Measurements from ENCODE around the gene UMOD.

The UMOD gene

GRCh38 chr16:20331635-20332034 is 20.9 kb downstream of the UMOD start:
- Histone ChIP-seq H3K27me3 (ENCODE audit: insufficient read depth, low read length) (no peaks in the 10 kb centered on the region), H3K9me3 (ENCODE audit: low read length) (no peaks in the 10 kb centered on the region), H3K79me2 (ENCODE audit: insufficient read depth, low read length) (no peaks in the 10 kb centered on the region), H3K36me3 (ENCODE audit: insufficient read depth, low read length) (no peaks in the 10 kb centered on the region), H3K4me3 (ENCODE audit: low read depth, low read length, poor library complexity, severe bottlenecking) (no peak overlapping the region), H4K20me1 (ENCODE audit: insufficient read depth, low read length) (no peaks in the 10 kb centered on the region), H3K27ac (ENCODE audit: low read depth, low read length, poor library complexity, severe bottlenecking) (no peak overlapping the region), H3F3A (ENCODE audit: insufficient read depth, low read length) (no peaks in the 10 kb centered on the region), H3K4me1 (ENCODE audit: insufficient read depth, low read length, severe bottlenecking) (no peaks in the 10 kb centered on the region), H3K9me2 (ENCODE audit: low read depth, low read length) (no peaks in the 10 kb centered on the region), H3K4me2 (ENCODE audit: low read length) (no peak overlapping the region), H3K9ac (ENCODE audit: low read length) (no peak overlapping the region), H2AFZ (ENCODE audit: low read length) (no peak overlapping the region)
- TF ChIP-seq EZH2 (IDR thresholded peaks at IDR 0.05; ENCODE audit: borderline replicate concordance, low read length): no peak
- no peak for TF ChIP-seq CTCF (IDR thresholded peaks at IDR 0.05; ENCODE audit: low read length)

- Histone ChIP-seq H3K36me3 (ENCODE audit: insufficient read depth, low read length) (no peaks in the 10 kb centered on the region), H3K9ac (ENCODE audit: low read length) (no peak overlapping the region), H3F3A (ENCODE audit: insufficient read depth, low read length) (no peaks in the 10 kb centered on the region), H2AFZ (ENCODE audit: low read length) (no peak overlapping the region), H3K9me3 (ENCODE audit: low read length) (no peaks in the 10 kb centered on the region), H3K4me3 (ENCODE audit: low read depth, low read length, poor library complexity, severe bottlenecking) (no peak overlapping the region), H3K27ac (ENCODE audit: low read depth, low read length, poor library complexity, severe bottlenecking) (no peak overlapping the region), H3K79me2 (ENCODE audit: insufficient read depth, low read length) (no peaks in the 10 kb centered on the region), H3K4me1 (ENCODE audit: insufficient read depth, low read length, severe bottlenecking) (no peaks in the 10 kb centered on the region), H3K27me3 (ENCODE audit: insufficient read depth, low read length) (no peaks in the 10 kb centered on the region), H4K20me1 (ENCODE audit: insufficient read depth, low read length) (no peaks in the 10 kb centered on the region), H3K9me2 (ENCODE audit: low read depth, low read length) (no peaks in the 10 kb centered on the region), H3K4me2 (ENCODE audit: low read length) (no peak overlapping the region)
- TF ChIP-seq CTCF (IDR thresholded peaks at IDR 0.05; ENCODE audit: low read length) (no peak), EZH2 (IDR thresholded peaks at IDR 0.05; ENCODE audit: borderline replicate concordance, low read length) (no peak)
Observed at GRCh38 chr16:20329392-20330138, 22.9 kb downstream of the UMOD start.

GRCh38 chr16:20327444-20328041 is 25.0 kb downstream of the UMOD start, which contains the start of gene GP2:
Gene GP2 (minus strand): TSS chr16:20327513. CDS start chr16:20326431, 1,082 bp downstream.
- Histone ChIP-seq H3K36me3 (ENCODE audit: insufficient read depth, low read length) (no peaks in the 10 kb centered on the region), H3K9ac (ENCODE audit: low read length) (no peak within 1 kb of the TSS), H3K4me1 (ENCODE audit: insufficient read depth, low read length, severe bottlenecking) (no peaks in the 10 kb centered on the region), H3K9me3 (ENCODE audit: low read length) (no peaks in the 10 kb centered on the region), H3K4me2 (ENCODE audit: low read length) (no peak within 1 kb of the TSS), H2AFZ (ENCODE audit: low read length) (no peak within 1 kb of the TSS), H3K4me3 (ENCODE audit: low read depth, low read length, poor library complexity, severe bottlenecking) (no peak within 1 kb of the TSS), H3K79me2 (ENCODE audit: insufficient read depth, low read length) (no peaks in the 10 kb centered on the region), H3K27me3 (ENCODE audit: insufficient read depth, low read length) (no peaks in the 10 kb centered on the region), H3K27ac (ENCODE audit: low read depth, low read length, poor library complexity, severe bottlenecking) (no peak within 1 kb of the TSS), H4K20me1 (ENCODE audit: insufficient read depth, low read length) (no peaks in the 10 kb centered on the region), H3F3A (ENCODE audit: insufficient read depth, low read length) (no peaks in the 10 kb centered on the region), H3K9me2 (ENCODE audit: low read depth, low read length) (no peaks in the 10 kb centered on the region)
- TF ChIP-seq CTCF (IDR thresholded peaks at IDR 0.05; ENCODE audit: low read length) (no peak), EZH2 (IDR thresholded peaks at IDR 0.05; ENCODE audit: borderline replicate concordance, low read length) (no peak)

All from OCI-LY1 (cell line).